HG03432 (cell line): ENCODE results near the gene CENPT.
"Not testable (repeated sequence)": the region's sequence is repeated elsewhere in the genome, so short reads cannot be mapped to it uniquely, and the experiment has no call there.

Experiments
- ATAC-seq: cut with Tn5 transposase; IDR thresholded peaks from one replicate; pipeline ENCODE4 v1.9.1; 2021; ENCODE audit warnings: mild to moderate bottlenecking, moderate library complexity; ENCODE audit not compliant: unreplicated experiment

CENPT gene

DNA sequence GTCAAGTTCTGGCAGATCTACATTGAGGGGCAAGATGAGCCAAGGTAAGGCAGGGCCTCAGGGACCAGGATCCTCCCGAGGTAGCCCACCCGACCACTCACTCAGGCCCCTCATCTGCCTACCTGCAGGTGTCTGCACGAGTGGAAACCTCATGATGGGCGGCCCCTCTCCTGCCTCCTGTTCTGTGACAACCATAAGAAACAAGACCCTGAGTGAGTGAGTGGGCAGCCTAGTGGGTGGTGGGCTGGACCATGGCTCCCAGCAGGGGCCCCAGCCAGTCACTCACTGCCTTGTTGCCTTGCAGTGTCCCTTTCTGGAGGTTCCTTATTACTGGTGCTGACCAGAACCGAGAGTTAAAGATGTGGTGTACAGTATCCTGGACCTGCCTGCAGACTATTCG is 30.7 kb upstream of the CENPT start:
- no peak for ATAC-seq

DNA sequence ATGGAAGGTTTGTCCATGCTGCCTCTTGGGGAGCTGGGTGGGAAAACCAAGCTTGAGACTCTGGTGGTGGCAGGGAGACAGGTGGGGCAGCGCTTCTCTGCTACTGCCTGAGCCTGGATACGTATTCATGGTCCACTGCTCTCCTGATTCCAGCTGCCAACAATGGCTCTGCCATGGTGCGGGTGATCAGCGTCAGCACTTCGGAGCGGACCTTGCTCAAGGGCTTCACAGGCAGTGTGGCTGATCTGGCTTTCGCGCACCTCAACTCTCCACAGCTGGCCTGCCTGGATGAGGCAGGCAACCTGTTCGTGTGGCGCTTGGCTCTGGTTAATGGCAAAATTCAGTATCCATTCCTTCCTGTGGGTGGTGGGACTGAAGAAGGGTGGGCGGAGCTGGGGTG is 29.6 kb upstream of the CENPT start:
- ATAC-seq: no peak

DNA sequence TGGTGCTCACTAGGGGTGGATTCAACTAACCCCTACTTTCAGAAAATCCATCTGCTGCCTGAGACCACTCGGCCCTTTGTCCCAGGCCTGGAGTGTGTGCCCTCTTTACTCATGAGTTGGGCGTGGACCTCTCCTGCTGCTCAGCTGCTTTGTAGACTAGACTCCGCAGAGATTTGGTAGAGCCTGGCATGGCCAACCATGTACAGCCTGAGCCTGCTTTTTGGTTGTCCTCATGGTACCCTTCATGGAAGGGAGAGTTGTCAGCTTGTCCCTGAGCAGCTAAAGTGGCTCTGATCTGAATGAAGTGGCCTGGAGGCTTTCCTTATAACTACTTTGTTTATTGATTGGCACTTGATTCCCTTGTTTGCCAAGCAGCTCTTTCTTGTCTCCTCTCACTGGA is 26.9 kb upstream of the CENPT start:
- no peak for ATAC-seq

DNA sequence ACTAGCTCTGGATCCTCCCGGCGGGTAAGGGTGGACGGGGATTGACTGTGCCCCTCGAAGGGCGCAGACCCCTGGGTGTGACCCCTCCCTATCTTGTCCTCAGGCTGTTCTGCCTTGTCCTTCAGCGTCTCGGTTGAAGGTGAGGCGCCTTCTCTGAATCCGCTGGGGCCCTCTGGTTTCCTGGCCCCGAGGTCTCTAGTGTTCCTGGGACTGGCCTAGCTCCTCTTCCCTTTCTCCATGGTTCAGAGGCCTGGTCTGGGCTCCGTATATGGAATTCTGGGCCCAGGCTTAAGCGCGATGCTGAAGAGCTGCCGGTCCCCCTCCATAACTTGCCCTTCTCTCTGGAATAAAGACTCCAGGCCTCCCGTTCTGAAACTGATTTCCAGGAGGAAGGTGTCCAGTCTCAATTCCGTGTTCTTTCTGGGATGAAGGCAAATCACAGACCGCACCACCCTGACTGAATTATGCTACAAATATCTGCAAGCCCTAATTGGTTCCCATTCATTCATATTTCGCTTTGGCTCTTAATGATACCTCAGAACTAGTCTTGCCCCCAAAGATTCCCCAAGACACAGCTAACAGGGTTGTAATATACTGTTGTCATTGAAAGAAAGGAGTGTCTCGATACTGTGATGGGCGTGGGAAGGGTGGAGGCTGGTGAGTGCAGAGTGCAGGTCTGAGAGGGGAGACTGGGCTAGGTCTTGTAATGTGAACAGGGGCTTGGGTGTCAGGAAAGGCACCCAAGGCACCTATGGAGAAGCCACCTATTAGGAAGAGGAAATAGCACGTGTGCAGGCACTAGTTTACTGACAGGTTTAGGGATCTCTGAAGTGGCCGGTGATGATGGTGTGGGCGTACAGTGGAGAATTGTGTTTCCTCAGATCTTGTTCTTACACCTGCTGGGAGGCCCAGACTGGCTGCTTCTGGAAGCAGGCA is 26.2 kb upstream of the CENPT start:
- ATAC-seq: peak; percentile 32

DNA sequence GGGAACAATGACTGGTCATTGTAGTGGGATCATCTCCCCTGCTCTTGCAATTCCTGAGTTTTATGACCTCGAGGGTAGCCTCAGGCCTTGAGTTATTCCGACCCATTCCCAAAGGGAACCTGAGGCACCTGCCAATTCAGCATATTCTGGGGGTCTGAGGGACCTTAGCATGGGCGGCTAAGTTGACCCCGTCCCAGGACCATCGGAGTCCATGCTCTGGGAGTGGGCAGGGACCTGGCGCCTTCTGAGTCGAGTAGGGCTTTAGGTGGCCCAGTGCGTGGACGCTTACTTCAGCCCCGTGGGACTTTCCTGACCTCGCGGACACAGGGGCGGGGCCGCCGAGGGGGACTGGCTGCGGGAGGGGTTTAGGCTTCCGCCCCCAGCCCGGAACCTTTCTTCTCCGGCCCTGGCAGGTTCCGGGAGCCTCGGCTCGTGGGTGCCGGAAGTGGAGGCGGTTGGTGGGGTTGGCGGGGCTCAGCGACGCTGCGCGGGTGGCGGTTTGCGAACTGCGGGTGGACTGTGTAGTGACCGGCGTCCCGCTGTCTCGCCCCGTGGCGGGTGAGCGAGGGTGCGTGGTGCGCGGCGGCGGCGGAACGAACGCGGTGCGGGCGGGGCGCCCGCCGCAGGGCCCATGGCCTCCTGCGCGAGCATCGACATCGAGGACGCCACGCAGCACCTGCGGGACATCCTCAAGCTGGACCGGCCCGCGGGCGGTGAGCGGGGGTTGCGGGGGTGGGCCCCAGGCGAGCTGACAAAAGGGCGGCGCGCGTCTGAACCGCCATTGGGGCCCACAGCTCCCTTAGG is 25.3 kb upstream of the CENPT start, which contains the start of gene EDC4:
EDC4 (plus strand) TSS at position 422 of the 804 bp plus-strand sequence; CDS start at position 632, 210 bp downstream.
- peak; percentile 78 for ATAC-seq

DNA sequence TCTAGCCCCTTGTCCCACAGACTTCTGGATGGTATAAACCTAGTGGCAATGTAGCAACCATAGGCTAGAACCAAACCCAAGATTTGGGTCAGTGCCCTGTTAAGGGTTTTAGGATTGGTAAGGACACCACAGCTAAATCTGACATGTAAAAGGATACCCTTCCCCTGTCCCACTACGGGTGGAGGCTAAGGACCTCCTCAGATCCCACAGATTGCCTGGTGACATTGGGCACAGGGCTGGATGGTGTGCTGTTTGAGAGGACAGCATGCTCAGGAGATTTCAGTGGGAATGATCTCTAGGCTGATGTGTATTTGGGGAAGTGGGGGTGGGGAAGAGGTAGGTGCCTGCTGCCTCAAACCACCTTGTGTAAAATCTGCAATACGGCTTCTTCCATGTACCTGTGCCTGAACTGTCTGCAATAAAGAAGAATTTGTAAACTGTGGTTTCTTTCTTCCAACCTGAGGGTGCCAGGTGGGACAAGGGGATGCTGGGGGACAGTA is 24.7 kb upstream of the CENPT start:
- no peak for ATAC-seq

DNA sequence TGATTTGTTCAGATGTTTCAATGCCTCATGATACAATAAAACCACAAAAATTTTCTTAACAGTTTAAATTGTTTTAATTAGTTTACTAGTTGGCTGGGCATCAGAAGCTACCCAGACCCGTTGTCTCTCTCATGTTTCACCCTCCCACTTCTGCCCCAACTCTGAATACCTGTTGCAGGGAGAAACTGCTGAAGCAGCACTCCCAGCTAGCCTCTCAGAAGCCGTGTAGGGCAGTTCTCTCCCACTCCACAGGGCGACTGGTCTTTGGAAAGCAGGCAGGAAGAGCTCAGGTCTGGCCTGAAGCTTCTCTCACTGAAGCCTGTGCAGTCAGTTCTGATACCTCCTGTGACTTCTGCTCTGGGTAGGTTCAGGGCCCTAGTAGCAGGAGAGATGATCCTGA is 23.8 kb upstream of the CENPT start:
- no peak for ATAC-seq

DNA sequence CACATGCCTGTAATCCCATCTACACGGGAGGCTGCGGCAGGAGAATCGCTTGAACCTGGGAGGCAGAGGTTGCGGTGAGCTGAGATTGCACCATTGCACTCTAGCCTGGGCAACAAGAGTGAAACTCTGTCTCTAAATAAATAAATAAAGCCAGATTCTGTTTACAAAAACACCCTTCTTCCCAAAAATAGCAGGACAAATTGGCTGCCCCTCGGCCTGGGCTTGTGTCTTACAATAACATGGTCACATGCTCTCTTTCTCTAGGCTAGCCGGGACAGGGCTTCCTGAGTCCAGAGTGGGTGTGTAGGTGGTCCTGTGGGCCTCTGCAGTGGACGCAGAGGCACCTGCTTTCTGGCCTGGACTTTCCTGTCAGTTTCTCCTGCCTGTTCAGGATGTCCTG is 22.2 kb upstream of the CENPT start:
- ATAC-seq: no peak

DNA sequence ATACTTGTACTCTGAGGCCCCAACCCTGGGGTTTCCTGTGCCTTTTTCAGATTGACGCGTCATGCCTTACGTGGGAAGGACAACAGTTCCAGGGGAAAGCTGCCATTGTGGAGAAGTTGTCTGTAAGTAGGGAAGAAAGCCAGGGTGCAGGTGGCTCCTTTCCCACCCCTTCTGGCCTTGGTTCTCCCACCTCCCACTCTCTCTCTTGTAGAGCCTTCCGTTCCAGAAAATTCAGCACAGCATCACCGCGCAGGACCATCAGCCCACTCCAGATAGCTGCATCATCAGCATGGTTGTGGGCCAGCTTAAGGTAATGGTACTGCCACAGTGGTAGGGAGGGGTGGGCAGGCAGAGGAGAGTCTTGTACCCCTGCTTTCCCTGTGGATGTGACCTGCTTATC is 20.8 kb upstream of the CENPT start:
- no peak for ATAC-seq

GRCh38 chr16:67865318-67865717 is 17.8 kb upstream of the CENPT start:
- no peak for ATAC-seq

DNA sequence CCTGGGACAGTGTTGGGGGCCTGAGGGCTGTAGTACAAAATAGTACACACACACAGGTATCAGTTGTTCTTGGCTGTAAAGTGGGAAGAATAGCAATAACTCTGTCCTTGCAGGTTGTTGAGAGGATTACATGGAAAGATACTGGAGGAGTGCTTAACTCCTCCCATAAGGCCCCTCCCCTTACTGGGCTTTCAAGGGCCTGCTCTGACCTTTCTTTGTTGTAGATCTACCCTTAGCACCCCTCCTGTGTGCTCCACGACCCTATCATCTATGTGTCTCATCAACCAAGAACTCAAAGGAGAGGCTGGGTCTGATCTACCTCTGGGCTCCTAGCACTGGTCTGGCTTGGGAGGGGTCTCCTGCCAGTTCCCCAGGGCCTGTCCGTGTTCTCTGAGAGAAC is 17.1 kb upstream of the CENPT start:
- no peak for ATAC-seq

- ATAC-seq: not testable (repeated sequence)
Observed at GRCh38 chr16:67864044-67864443, 16.6 kb upstream of the CENPT start.

- ATAC-seq: no peak
Observed at GRCh38 chr16:67862623-67863583, 15.4 kb upstream of the CENPT start.

- ATAC-seq: no peak
Observed at GRCh38 chr16:67861877-67862276, 14.4 kb upstream of the CENPT start.

DNA sequence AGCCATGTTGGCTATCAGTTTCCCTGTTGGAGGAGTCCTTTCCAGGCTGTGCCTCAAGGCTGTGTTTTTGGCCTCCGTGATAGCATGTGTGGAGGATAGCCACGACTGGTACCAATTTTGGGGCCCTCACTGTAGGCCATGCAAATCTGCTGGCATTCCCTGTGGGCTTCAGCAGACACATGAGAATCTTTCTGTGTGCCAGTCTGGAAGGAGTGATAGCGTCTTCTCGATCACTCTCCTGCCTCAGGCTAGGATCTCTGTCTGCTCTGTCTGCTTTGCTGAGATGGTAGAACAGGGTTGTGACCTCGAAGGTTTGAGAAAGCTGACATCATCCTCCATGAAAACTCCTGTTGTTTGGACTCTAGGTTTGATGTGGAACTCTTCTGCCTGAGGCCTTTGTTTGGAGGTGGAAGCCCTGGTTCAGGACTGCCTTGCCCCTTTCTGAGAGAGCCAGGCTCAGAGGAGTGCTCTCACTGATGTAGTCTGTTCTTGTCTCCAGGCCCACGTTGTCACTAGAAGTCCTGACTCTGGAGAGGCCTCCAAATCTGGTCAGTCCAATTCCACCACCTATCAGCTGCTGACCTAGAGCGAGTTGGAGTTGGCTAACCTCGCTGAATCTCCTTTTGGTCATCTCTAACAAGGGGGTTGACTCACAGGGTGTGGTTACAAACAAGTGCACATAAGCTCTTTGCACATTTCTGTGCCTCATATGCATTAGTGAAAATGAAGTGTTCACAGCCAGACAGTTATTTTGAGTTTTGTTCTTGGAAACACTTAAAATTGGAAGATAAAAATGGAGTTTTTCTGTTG is 13.3 kb upstream of the CENPT start:
- no peak for ATAC-seq

DNA sequence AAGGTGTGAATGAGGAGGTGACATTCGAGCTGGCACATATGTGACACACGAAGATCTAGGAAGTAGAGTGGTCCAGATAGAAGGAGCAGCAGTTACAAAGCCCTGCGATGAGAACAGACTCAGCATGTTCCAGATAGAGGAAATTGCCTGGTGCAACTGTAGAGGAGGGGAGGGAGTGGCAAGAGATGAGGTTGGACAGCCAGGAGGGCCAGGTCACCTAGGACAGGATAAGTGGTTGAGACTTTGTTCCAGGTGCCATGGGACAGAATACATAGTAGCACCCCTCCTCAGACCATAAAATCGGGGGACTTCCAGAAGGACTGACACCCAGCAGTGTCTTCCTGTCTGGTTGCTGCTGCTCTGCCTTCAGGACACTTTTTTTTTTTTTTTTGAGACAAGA is 11.0 kb upstream of the CENPT start:
- ATAC-seq: no peak

DNA sequence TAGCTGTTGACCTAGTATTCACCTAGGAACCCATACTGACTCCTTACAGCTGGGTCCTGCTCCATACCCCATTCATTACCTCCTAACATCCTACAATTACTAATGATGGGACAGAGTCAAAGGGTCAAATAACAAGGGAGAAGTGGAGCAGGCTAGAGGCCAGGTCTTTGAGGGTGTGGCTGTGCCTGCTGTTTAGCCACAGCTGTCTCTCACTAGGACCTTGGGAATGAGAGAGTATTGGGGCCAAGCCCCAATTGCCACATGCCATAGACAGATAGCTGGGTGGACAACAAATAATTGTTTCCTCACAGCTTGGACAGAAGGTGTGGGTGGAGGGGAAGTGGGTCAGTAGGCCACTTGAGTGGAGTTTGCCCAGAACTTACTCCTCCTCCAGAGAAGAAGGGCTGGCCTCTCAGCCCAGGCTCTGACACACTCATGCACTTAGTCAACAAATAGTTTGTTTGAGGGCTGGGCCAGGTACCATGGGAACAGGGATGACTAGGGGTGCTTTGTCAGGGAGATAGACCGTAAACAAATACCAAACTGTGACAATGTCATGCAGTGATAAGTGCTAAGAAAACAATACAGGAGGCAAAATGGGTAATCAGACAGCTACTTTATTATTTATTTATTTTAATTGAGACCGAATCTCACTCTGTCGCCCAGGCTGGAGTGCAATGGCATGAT is 10.2 kb upstream of the CENPT start:
- ATAC-seq: no peak

DNA sequence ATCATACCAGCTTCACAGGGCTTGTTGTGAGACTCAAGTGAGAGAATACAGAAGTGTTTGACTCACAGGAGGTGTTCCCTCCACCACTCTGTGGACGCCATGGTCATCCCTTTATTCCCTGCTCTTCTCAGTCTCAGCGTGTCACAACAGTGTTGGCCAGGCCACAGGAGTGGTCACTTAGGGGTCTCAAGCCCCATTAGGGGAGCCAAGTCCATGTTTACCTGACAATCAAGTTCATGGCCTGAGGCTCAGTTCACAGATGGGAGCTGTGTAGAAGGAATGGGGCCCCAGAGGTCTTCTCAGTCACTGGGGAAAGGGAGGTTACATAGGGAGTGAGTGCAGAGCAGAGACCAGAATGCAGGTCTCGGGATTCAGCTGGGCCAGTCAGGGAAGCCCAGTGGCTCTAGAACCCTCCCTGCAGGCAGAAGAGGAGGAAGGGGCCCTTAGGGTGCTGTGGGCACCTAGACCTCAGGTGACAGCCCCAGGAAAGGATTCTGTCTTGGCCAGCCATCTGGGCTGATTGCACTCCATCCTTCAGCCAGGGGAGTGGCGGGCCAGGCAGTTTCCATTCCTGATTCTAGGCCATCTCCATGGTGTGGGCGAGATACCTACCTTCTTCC is 9.5 kb upstream of the CENPT start:
- ATAC-seq: no peak

GRCh38 chr16:67855789-67856188 is 8.3 kb upstream of the CENPT start:
- no peak for ATAC-seq
